CMK (cell line): ENCODE results near the gene ABLIM1.
"Not testable (repeated sequence)": the region's sequence is repeated elsewhere in the genome, so short reads cannot be mapped to it uniquely, and the experiment has no call there.

Experiments used
- DNase-seq: peaks from one replicate; pipeline ENCODE4 v3.0.0-alpha.2; 2010; ENCODE audit warnings: low read depth

ABLIM1 gene

GRCh38 chr10:114658175-114658574 is at the start of gene ABLIM1:
ABLIM1 (minus strand) TSS chr10:114658275; CDS start chr10:114658200, 75 bp downstream.
- DNase-seq, result no peak

- DNase-seq, result no peak
Measured at GRCh38 chr10:114706458-114707055, 48.5 kb upstream of the ABLIM1 start.

- DNase-seq, result no peak
Measured at GRCh38 chr10:114704679-114705078, 46.6 kb upstream of the ABLIM1 start.

- DNase-seq, result no peak
Measured at GRCh38 chr10:114703377-114704107, 45.5 kb upstream of the ABLIM1 start.

GRCh38 chr10:114698271-114699061 is 40.4 kb upstream of the ABLIM1 start:
- no peak for DNase-seq

- DNase-seq, result no peak
Measured at GRCh38 chr10:114697061-114697598, 39.1 kb upstream of the ABLIM1 start.

GRCh38 chr10:114696301-114696700 is 38.2 kb upstream of the ABLIM1 start:
- DNase-seq, result not testable (repeated sequence)

GRCh38 chr10:114694752-114695151 is 36.7 kb upstream of the ABLIM1 start:
- no peak for DNase-seq

GRCh38 chr10:114694062-114694461 is 36.0 kb upstream of the ABLIM1 start:
- no peak for DNase-seq

- DNase-seq, result no peak
Measured at GRCh38 chr10:114691442-114691941, 33.4 kb upstream of the ABLIM1 start.

GRCh38 chr10:114688786-114689185 is 30.7 kb upstream of the ABLIM1 start:
- no peak for DNase-seq

GRCh38 chr10:114687459-114687858 is 29.4 kb upstream of the ABLIM1 start:
- no peak for DNase-seq

GRCh38 chr10:114686013-114686412 is 27.9 kb upstream of the ABLIM1 start:
- DNase-seq, result no peak

- no peak for DNase-seq
Measured at GRCh38 chr10:114685456-114685855, 27.4 kb upstream of the ABLIM1 start.

- no peak for DNase-seq
Measured at GRCh38 chr10:114684822-114685209, 26.7 kb upstream of the ABLIM1 start.

- no peak for DNase-seq
Measured at GRCh38 chr10:114684084-114684821, 26.2 kb upstream of the ABLIM1 start.

- DNase-seq, result no peak
Measured at GRCh38 chr10:114683593-114683992, 25.5 kb upstream of the ABLIM1 start.

- DNase-seq, result no peak
Measured at GRCh38 chr10:114683162-114683561, 25.1 kb upstream of the ABLIM1 start.

- DNase-seq, result no peak
Measured at GRCh38 chr10:114682532-114682931, 24.5 kb upstream of the ABLIM1 start.

GRCh38 chr10:114682121-114682520 is 24.0 kb upstream of the ABLIM1 start:
- no peak for DNase-seq

GRCh38 chr10:114681542-114681941 is 23.5 kb upstream of the ABLIM1 start:
- no peak for DNase-seq
